ENCODE results near the gene LRRC49.

DNA sequence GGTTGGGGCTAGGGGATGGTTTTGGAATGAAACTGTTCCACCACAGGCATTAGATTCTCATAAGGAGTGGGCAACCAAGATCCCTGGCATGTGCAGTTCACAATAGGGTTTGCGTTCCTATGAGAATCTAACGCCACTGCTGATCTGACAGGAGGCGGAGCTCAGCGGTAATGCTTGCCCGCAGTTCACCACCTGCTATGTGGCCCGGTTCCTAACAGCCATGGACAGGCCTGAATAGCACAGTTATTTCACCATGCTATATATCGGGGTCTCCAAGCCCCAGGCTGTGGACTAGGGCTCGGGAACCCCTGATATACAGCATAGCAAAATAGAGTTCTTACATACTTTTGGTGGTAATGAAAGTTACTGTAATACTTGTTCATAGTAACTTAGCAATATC, 122.7 kb downstream of the LRRC49 start:
- no peak for TF ChIP-seq RCOR1 (IDR thresholded peaks at IDR 0.05; ENCODE audit: low read depth, low read length)
- TF ChIP-seq, protein P1, sequence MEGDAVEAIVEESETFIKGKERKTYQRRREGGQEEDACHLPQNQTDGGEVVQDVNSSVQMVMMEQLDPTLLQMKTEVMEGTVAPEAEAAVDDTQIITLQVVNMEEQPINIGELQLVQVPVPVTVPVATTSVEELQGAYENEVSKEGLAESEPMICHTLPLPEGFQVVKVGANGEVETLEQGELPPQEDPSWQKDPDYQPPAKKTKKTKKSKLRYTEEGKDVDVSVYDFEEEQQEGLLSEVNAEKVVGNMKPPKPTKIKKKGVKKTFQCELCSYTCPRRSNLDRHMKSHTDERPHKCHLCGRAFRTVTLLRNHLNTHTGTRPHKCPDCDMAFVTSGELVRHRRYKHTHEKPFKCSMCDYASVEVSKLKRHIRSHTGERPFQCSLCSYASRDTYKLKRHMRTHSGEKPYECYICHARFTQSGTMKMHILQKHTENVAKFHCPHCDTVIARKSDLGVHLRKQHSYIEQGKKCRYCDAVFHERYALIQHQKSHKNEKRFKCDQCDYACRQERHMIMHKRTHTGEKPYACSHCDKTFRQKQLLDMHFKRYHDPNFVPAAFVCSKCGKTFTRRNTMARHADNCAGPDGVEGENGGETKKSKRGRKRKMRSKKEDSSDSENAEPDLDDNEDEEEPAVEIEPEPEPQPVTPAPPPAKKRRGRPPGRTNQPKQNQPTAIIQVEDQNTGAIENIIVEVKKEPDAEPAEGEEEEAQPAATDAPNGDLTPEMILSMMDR (IDR thresholded peaks at IDR 0.05): no peak

Measured in A549 (cell line).